Peyer's patch (tissue), 4 donors: ENCODE results near the gene PTMA.

Source experiments
- POLR2A ChIP-seq, 2 donors: fragments of 450-650 bp; IDR thresholded peaks; one replicate each; pipeline ENCODE4 v1.5.1; 2017; ENCODE audit warnings: antibody characterized with exemption in 2 of 2, mild to moderate bottlenecking in 2 of 2, moderate library complexity in 2 of 2
- TF ChIP-seq, protein P1 (sequence below), 6 experiments: fragments of 450-650 bp in 4 of 6; fragments of 200-600 bp in 2 of 6; sonication (generic) in 1 of 6; IDR thresholded peaks; one replicate each; pipeline ENCODE4 v1.5.1; 2017 to 2019; ENCODE audit warnings: antibody characterized with exemption in 6 of 6, mild to moderate bottlenecking in 3 of 6, moderate library complexity in 1 of 6

DNA sequence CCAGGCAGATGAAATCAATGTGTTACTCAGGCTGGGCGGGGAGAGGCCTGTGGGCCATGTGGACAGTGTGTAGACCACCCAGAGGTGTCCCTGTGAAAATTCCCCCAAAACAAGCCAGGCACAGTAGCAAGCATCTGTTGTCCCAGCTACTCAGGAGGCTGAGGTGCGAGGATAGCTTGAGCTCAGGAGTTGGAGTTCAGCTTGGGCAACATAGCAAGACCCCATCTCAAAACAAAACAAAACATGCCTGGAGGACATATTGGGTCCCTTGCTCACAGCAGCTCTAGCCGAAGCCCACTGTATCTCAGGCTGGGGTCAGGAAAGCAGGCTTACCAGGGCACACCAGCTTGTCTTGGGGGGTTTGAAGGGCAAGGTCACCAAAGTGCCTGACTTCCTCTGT is 4.3 kb upstream of the PTMA start:
- TF ChIP-seq, protein P1, sequence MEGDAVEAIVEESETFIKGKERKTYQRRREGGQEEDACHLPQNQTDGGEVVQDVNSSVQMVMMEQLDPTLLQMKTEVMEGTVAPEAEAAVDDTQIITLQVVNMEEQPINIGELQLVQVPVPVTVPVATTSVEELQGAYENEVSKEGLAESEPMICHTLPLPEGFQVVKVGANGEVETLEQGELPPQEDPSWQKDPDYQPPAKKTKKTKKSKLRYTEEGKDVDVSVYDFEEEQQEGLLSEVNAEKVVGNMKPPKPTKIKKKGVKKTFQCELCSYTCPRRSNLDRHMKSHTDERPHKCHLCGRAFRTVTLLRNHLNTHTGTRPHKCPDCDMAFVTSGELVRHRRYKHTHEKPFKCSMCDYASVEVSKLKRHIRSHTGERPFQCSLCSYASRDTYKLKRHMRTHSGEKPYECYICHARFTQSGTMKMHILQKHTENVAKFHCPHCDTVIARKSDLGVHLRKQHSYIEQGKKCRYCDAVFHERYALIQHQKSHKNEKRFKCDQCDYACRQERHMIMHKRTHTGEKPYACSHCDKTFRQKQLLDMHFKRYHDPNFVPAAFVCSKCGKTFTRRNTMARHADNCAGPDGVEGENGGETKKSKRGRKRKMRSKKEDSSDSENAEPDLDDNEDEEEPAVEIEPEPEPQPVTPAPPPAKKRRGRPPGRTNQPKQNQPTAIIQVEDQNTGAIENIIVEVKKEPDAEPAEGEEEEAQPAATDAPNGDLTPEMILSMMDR (IDR thresholded peaks at IDR 0.05), result no peak
- no peak for TF ChIP-seq POLR2A (IDR thresholded peaks at IDR 0.05)
